GM19455 (cell line): ENCODE data around the gene PRR29.

Experiments
- ATAC-seq: cut with Tn5 transposase; IDR thresholded peaks from one replicate; pipeline ENCODE4 v1.9.1; 2021; ENCODE audit not compliant: unreplicated experiment

Gene PRR29

DNA sequence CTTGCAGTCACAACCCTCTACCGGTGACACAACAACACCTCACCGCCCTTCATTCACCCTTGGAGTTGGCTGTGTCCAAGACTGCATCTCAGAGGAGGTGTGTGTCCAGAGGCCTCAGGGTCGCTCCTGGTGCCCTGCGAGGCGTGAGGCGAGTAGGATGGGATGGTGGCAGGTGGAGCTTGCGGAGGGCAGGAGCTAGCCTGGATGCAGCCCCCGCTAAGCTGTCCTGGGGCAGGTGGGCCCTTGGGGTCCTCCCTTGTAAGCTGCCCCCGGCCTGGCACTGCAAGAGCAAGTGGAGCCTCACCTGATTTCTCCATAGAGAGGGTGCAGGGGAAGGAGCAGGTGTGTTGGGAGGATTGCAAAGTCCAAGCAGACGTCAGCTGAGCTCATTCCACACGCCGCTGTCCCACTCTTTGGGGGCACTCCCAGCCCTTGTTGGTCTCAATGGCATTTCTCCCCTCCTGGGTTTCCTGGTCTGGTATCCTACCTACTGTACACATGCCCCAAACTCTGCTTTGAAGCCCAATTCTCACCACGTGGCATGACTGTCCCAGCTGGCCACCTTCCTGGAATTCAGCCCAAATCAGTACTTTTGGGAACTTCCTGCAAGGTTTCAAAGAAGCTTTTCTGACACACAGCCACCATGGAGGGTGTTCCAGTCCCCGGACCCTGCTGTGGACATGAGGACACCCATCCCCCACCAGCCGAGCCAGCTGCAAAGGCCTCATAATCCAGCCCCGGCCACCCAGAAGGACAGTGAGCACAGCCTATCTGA is 40.4 kb downstream of the PRR29 start:
- no peak for ATAC-seq

DNA sequence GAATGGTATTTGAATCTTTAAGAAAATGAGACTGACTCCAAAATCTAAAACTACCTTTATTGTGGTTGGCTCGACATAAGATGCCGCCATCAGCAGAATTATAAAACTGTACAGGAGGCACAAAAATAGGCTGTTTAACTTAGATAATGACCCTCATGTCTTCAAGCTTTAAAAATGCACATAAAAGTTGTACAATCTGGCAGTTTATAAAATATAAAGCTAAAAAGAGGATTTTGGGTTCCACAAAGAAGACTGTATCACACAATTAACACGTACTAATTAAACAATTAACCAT is 40.9 kb downstream of the PRR29 start:
- no peak for ATAC-seq

- no peak for ATAC-seq
These were observed 42.1 kb downstream of the PRR29 start for GRCh38 chr17:64040206-64040605.

DNA sequence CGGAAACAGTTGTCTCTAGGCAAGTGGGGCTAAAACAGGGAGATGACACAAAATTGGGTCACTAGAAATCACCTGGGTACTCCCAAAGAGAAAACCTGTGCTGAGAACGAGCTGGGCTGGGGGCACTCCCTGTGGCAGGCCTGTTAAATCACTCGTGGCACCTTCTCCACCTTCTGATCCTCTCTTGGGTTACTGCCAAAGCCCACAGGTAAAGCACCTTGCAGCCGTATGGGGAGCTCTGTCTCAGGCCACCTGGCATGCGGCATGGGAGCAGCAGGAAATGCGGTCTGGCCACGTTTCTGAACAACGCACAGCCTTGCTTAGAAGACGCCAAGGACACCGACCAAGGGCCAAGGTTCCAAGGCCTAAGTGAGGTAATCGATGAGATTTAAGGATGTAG is 43.8 kb downstream of the PRR29 start:
- no peak for ATAC-seq

GRCh38 chr17:64042700-64043485 is 44.7 kb downstream of the PRR29 start:
- ATAC-seq: no peak

DNA sequence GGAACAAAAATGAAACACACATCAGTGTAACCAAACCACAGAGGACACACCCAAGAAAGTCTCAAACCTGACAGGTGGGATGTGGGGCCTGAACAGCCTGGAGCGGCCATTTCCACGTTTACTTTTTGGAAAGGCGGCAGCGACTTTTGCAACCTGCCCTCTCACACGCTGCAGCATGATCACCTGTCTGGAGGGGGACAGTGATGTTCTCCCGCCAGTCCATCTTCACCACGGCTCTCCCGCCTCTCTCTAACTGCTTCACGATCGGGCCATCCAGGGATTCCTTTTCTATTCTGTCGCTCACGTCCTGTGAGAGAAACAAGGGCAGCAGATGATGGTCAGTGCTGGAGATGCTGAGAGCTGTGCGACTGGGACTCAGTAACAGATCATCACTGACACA is 47.0 kb downstream of the PRR29 start:
- no peak for ATAC-seq

DNA sequence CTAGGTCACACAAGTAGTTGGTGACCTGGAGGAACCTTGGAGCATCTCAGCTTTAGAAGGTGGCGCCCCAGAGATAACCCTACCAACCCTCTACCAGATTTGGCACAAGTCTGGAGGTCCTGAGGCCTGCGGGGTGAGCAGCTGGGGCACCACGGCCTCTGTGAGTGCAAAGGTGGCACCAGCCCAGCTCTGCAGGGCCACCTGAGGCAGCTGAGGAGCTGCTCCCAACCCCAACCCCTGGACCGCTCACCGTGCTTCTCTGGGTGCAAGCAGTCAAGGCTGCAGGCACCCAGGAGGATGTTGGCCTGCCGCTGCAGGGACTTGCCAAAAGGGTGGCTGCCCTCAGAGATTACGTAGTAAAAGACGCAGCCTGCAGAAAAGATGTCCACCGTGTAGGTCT is 50.7 kb downstream of the PRR29 start:
- ATAC-seq: no peak

GRCh38 chr17:64051153-64051552 is 53.0 kb downstream of the PRR29 start:
- ATAC-seq: no peak

- no peak for ATAC-seq
These were observed 55.0 kb downstream of the PRR29 start for GRCh38 chr17:64053101-64053500.
